IPS-NIHi11 (cell line): ENCODE measurements around the gene RAPGEF4.
"Not testable (repeated sequence)": the region's sequence is repeated elsewhere in the genome, so short reads cannot be mapped to it uniquely, and the experiment has no call there.

Source experiments
- DNase-seq: peaks from one replicate; pipeline ENCODE4 v3.0.0; 2012; ENCODE audit warnings: mixed read lengths, low spot score

The RAPGEF4 gene

GRCh38 chr2:173064151-173064805 lies 328.6 kb downstream of the RAPGEF4 start:
- no peak for DNase-seq

DNA sequence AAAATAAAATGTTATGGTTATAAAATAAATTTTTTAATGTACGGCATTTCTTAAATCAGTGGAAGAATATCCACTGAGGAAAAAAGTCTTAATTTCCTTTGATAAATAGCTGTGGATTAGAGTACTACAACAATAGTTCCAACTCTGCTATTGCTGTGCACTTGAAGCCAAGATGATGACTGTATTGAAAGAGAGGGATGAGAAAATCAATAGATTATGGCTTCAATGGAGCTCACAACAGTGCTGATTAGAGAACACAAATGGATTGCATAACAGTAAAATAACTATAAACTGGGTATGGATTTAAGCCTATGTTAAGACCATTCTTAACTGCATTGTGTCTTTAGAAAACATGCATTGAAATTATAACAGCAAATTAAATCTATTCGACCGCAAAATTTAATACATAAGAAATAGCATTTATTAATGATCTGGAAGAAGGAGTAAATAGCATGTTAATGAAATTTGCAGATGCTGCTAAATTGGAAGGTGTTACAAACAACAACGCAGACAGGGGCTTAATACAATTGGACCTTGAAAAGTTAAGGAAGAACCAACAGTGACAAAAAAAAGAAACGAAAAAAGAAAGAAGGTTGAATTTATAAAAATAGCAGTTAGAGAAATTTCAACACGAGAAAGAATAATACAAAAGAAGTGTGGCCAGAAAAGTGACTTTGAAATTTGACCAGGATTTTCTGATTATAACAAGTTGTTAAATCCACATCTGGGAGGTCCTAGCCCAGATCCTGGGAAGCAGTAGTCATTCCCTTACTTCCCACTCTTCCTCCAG lies 331.4 kb downstream of the RAPGEF4 start:
- DNase-seq, result no peak

DNA sequence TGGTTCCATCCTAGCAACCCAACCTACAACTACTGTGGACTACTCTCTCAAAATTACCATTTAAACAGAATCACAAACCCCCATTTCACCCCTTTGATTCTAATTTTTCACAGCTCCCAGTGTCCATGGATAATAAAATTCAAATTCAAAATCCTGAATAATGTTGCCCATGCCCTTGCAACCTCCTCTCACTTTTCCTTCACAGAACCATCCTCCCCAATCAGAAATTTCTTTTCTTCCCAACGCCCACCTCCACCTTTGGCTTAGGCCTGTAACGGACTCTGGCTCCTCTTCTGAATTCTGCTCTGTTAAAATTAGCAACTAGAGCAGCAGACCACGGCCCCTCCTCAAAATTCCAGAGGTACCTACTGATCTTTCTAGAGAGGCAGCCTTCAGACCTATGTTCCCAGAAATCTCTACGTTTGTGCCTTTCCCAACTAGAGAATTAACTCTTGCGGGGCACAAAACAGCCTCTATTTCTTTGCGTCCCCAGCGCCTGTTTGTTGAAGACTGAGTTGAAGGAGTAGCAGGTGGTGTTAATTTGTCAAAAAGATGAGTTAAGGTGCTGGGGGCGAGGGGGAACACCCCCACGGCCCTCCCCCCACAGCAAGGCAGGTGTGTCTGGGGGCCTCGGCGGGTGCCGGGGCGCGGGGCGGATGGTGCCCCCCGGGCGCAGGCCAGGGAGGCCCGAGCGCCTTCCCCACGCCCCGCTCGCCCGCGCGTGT lies 339.6 kb downstream of the RAPGEF4 start:
- DNase-seq, result peak; percentile 9

- DNase-seq, result peak; percentile 71
These were observed 340.3 kb downstream of the RAPGEF4 start, which contains the start of gene MAP3K20 for GRCh38 chr2:173075781-173076580. MAP3K20 (plus strand) TSS chr2:173075846; CDS start chr2:173091032, 15,186 bp downstream.

GRCh38 chr2:173076581-173077345 lies 341.1 kb downstream of the RAPGEF4 start:
- peak; percentile 58 for DNase-seq

DNA sequence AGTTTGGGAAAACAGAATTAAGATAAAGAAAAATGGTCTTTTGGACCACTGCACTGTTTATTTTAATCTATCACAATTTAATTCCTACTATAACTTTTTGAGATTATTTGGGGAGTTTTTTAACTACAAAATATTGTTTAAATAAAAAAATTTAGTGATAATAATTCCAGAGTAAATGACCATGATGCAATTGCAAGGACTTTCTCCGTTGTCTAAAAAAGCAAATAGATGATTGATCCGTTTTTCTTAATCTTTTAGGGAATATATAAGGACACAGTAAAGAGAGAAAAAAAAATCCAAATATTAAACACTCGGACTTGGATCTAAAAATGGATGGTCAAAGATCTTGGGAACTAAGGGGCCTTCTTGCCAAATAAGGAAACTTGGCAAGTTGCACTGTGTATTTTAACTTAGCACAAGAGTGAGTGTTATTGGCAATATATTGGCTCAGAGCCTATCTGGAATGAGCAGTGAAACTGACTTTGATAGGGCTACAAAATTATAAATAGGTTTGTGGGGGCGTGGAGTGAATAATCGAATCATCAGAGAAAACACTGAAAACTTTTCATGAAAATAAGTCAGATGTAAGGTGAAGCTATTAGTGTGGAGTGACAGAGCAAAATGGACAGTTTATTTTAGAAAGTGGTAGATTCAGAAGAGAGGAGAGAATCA lies 342.0 kb downstream of the RAPGEF4 start:
- no peak for DNase-seq

- DNase-seq, result no peak
These were observed 343.5 kb downstream of the RAPGEF4 start for GRCh38 chr2:173079141-173079540.

GRCh38 chr2:173079973-173080860 lies 344.6 kb downstream of the RAPGEF4 start:
- no peak for DNase-seq

DNA sequence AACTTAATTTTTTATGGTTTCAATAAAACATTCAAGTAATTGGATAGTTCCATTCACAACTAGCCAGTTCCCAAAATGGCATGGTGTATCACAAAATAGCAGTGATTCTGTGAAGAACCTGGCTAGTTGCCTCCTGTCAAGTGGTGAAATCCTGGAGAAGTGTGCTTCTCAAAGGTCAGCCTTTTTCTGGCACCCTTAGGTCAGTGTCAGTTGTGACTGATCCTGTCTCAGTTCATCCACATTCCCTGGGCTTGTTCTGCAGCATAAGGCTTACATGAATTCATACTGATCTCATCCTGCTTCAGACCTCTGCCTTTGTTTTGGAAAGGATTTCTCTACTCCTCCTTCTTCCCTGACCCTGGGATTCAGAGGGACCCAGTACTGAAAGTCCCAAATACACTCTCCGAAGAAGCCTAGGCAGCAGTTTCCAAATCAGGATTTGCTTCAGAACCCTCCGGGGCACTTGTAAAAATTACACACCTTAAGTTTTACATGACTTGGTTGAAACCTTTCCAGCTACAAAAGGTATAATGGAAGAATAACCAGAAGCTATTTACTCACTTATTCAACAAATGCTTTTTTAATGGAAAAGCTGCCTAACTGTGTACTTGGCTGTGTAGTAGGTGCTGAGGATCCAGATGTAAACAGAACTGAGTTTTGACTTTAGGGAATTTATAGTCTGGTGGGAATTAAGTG lies 351.0 kb downstream of the RAPGEF4 start:
- no peak for DNase-seq

DNA sequence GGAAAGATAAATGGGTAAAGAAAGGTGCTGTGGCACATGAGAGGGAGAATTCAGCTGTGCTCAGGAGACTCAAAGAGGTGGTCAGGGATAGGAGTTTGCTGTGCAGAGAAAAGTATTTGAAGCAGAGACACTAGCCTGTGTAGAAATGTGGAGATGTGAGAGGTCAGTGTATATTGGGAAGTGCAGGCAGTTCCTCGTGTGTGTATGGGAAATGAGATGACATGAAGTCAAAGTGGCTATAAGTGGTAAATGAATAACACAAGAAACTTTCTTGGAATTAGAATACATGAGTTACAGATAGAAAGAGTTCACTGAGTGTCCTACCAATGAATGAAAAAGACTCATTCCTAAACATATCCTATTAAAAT lies 351.6 kb downstream of the RAPGEF4 start:
- no peak for DNase-seq

GRCh38 chr2:173087793-173088496 lies 352.3 kb downstream of the RAPGEF4 start:
- no peak for DNase-seq

DNA sequence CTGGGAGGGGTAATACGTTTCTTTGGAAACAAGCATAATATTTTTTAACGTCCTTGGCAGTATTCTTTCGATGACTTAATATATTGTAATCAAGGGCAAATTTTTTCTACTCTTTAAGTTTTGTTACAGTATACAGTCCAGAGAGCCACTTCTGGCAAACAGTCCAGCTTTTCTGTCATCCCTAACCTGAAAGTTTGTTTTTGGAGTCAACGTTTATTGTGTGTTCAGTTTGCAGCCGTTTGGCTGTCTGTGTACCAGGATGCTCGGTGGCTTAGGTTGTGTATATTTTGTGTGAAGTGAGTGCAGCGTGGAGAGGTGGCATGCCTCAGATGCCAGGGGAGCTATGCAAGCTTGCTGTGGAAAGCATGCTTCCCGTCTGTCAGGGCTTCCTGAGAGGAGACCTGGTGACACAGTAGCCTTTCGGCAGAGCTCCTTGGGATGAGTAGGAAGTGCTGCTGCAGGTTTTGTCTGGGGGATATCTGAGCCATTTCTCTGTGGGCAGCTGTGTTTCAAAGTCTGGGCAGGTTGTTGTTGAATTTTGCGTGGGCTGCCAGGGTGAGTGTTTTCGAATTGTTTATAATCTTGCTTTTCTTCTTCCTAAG lies 354.7 kb downstream of the RAPGEF4 start:
- DNase-seq, result no peak

DNA sequence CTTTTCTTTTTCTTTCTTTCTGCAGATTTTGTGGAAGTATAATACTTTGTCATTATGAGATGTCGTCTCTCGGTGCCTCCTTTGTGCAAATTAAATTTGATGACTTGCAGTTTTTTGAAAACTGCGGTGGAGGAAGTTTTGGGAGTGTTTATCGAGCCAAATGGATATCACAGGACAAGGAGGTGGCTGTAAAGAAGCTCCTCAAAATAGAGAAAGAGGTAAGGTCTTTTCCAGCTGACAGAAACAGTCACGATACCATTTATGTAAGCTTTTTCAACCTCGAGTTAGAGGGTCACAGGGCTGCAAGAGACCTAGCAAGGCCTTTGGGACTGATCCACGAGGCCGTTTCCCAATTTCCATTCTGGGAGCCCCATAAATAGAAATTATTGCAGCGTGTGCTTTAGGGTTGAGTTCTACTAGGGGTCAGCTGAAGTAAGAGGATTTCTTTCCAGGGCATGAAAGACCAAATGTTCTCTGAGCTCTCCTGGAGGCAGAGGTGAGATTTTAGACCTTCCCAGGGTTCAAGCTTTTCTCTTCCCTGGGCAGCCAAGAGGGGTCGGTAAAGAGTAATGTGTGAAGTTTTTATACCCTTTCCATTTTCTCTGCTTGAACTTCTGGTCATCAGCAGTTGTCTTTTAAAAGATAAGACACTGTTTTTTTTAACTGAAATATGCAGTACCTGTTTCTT lies 355.5 kb downstream of the RAPGEF4 start:
- peak; percentile 18 for DNase-seq

DNA sequence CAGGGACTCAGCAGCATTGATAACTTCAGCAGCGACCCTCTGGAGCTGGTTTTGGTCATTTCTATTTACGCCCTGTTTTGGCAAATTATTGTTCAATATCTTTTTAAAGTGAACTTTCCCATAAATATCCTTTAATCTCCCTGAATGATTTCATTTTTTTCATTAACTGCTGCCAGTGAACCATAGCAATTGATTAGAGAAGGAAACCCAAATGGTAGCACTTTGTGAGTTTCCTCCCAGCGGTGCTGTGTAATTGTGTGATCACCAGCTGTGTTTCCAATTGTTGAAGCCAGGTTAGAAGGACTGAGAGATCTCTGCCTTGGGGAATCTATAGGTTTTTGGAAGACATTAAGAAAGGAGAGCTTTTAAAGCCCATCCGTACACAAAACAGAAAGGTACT lies 356.3 kb downstream of the RAPGEF4 start:
- no peak for DNase-seq

DNA sequence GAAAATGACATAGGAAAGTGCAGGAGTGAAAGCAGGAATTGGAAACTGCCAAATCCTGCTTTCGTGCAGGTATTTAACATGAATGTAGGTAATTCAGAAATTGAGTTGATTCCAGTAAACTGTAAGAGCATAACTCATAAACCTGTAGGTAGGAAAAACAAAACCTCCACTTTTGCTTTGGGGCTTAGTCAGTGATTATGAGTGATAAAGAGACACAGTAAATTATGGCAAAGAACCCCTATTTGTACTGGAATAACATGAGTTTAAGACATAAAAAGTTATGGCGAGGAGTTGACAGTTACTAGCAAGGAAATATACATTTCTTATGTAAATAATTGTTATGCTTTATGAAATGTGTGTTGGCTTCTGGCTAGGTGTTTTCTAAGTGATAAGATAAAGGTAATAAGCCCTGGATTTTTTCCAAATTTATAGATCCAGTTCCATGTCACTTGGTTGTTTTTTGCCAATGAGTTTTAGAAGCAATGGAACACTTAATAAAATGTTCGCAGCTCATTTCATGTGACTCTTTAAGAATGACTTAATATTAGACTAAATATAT lies 357.3 kb downstream of the RAPGEF4 start:
- no peak for DNase-seq

- DNase-seq, result not testable (repeated sequence)
These were observed 358.0 kb downstream of the RAPGEF4 start for GRCh38 chr2:173093617-173094016.

DNA sequence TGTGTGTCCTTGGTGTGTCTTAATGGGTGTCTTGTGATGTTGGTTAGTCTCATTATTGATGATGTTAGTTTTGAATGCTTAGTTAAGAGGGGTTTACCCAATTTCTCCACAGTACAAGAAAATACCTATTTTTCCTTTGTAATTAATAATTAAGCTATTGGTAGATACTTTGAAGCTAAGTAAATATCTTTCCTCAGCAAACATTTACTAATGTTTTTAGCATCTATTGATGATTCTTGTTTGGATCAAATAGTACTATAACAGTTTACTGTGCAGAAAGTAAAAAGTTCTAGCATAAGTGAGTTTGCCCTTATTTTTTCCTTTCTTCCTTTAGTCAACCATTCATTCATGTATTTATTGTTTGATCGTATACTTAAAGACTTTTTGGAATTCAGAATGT lies 359.1 kb downstream of the RAPGEF4 start:
- no peak for DNase-seq
